ENCODE data around the gene SUPV3L1. TPM values are rescaled to one million over a fixed set of nuclear protein-coding genes. Genes with fewer than 3 reads are reported as not detected.
"Not testable (repeated sequence)": the region's sequence is repeated elsewhere in the genome, so short reads cannot be mapped to it uniquely, and the experiment has no call there.

Gene SUPV3L1
- total and polyA plus RNA-seq, 2 donors = 26.0 to 76.7 TPM

- 92% methylated on average over 11 of the region's 11 CpGs for WGBS
- Histone ChIP-seq H3K27ac (ENCODE audit: low read depth in 1 of 2, low read length in 1 of 2) (no peak overlapping the region), H3K9me3 (ENCODE audit: control insufficient read depth in 2 of 2, insufficient read depth in 1 of 2, low read length in 1 of 2) (no peaks in the 10 kb centered on the region), H3K27me3 (ENCODE audit: control insufficient read depth in 2 of 2, insufficient read depth in 1 of 2, low read length in 1 of 2) (no peaks in the 10 kb centered on the region), H3K4me3 (ENCODE audit: low read length in 2 of 2) (no peak overlapping the region), H3K36me3 (ENCODE audit: control insufficient read depth in 2 of 2, insufficient read depth in 2 of 2, low read length in 1 of 2) (peaks cover 54 to 64% of the 10 kb centered on the region in 2 donors), H3K4me1 (ENCODE audit: control insufficient read depth in 2 of 2, insufficient read depth in 2 of 2, low read length in 2 of 2) (peaks cover 0 to 5% of the 10 kb centered on the region in 2 donors)
- no peak for DNase-seq (ENCODE audit: low read depth in 6 of 9, low spot score in 9 of 9)
Measured at GRCh38 chr10:69242040-69242851, 62.2 kb downstream of the SUPV3L1 start.

DNA sequence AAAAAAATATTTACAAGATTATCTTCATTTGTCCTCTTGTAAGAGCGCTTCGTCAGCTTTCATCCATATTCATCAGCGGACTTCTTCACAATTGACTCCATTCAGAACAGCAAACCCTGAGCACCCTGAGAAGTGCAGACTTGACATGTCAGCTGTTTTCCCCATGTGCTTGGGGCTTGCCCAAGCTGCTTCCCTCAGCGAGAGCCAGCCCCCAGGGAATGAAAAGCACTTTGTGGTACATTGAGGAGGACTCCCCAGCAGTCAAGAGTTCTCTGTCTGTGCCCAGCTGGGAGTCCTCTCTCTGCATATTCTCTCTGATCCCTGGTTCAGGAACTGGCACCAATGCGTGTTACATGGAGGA lies 62.8 kb downstream of the SUPV3L1 start:
- H3K9me3 ChIP-seq (ENCODE audit: control insufficient read depth in 2 of 2, insufficient read depth in 1 of 2, low read length in 1 of 2) = no peaks in the 10 kb centered on the region
- H3K4me3 ChIP-seq (ENCODE audit: low read length in 2 of 2) = no peak overlapping the region
- peaks cover 60 to 70% of the 10 kb centered on the region in 2 donors for H3K36me3 ChIP-seq (ENCODE audit: control insufficient read depth in 2 of 2, insufficient read depth in 2 of 2, low read length in 1 of 2)
- H3K4me1 ChIP-seq (ENCODE audit: control insufficient read depth in 2 of 2, insufficient read depth in 2 of 2, low read length in 2 of 2) = peaks cover 0 to under 1% of the 10 kb centered on the region in 2 donors
- WGBS = 95% methylated on average over 5 of the region's 5 CpGs
- H3K27ac ChIP-seq (ENCODE audit: low read depth in 1 of 2, low read length in 1 of 2) = no peak overlapping the region
- H3K27me3 ChIP-seq (ENCODE audit: control insufficient read depth in 2 of 2, insufficient read depth in 1 of 2, low read length in 1 of 2) = no peaks in the 10 kb centered on the region
- no peak for DNase-seq (ENCODE audit: low read depth in 6 of 9, low spot score in 9 of 9)

- H3K4me3 ChIP-seq (ENCODE audit: low read length in 2 of 2) = no peak overlapping the region
- no peak for DNase-seq (ENCODE audit: low read depth in 6 of 9, low spot score in 9 of 9)
- peaks cover 63 to 79% of the 10 kb centered on the region in 2 donors for H3K36me3 ChIP-seq (ENCODE audit: control insufficient read depth in 2 of 2, insufficient read depth in 2 of 2, low read length in 1 of 2)
- WGBS = 98% methylated on average over 10 of the region's 10 CpGs
- no peaks in the 10 kb centered on the region for H3K27me3 ChIP-seq (ENCODE audit: control insufficient read depth in 2 of 2, insufficient read depth in 1 of 2, low read length in 1 of 2)
- H3K9me3 ChIP-seq (ENCODE audit: control insufficient read depth in 2 of 2, insufficient read depth in 1 of 2, low read length in 1 of 2) = no peaks in the 10 kb centered on the region
- no peak overlapping the region for H3K27ac ChIP-seq (ENCODE audit: low read depth in 1 of 2, low read length in 1 of 2)
- no peaks in the 10 kb centered on the region for H3K4me1 ChIP-seq (ENCODE audit: control insufficient read depth in 2 of 2, insufficient read depth in 2 of 2, low read length in 2 of 2)
Measured at GRCh38 chr10:69243817-69244216, 63.8 kb downstream of the SUPV3L1 start.

- peaks cover 64 to 73% of the 10 kb centered on the region in 2 donors for H3K36me3 ChIP-seq (ENCODE audit: control insufficient read depth in 2 of 2, insufficient read depth in 2 of 2, low read length in 1 of 2)
- no peaks in the 10 kb centered on the region for H3K27me3 ChIP-seq (ENCODE audit: control insufficient read depth in 2 of 2, insufficient read depth in 1 of 2, low read length in 1 of 2)
- H3K27ac ChIP-seq (ENCODE audit: low read depth in 1 of 2, low read length in 1 of 2) = no peak overlapping the region
- no peaks in the 10 kb centered on the region for H3K9me3 ChIP-seq (ENCODE audit: control insufficient read depth in 2 of 2, insufficient read depth in 1 of 2, low read length in 1 of 2)
- WGBS = 96% methylated on average over 5 of the region's 5 CpGs
- no peak overlapping the region for H3K4me3 ChIP-seq (ENCODE audit: low read length in 2 of 2)
- no peaks in the 10 kb centered on the region for H3K4me1 ChIP-seq (ENCODE audit: control insufficient read depth in 2 of 2, insufficient read depth in 2 of 2, low read length in 2 of 2)
- no peak for DNase-seq (ENCODE audit: low read depth in 6 of 9, low spot score in 9 of 9)
Measured at GRCh38 chr10:69246036-69246435, 66.0 kb downstream of the SUPV3L1 start.

GRCh38 chr10:69246581-69247312 lies 66.7 kb downstream of the SUPV3L1 start:
- Histone ChIP-seq H3K27me3 (ENCODE audit: control insufficient read depth in 2 of 2, insufficient read depth in 1 of 2, low read length in 1 of 2) (no peaks in the 10 kb centered on the region), H3K4me1 (ENCODE audit: control insufficient read depth in 2 of 2, insufficient read depth in 2 of 2, low read length in 2 of 2) (no peaks in the 10 kb centered on the region), H3K4me3 (ENCODE audit: low read length in 2 of 2) (no peak overlapping the region), H3K36me3 (ENCODE audit: control insufficient read depth in 2 of 2, insufficient read depth in 2 of 2, low read length in 1 of 2) (peaks cover 64 to 68% of the 10 kb centered on the region in 2 donors), H3K9me3 (ENCODE audit: control insufficient read depth in 2 of 2, insufficient read depth in 1 of 2, low read length in 1 of 2) (no peaks in the 10 kb centered on the region), H3K27ac (ENCODE audit: low read depth in 1 of 2, low read length in 1 of 2) (no peak overlapping the region)
- no peak for DNase-seq (ENCODE audit: low read depth in 6 of 9, low spot score in 9 of 9)
- WGBS = 90% methylated on average over 14 of the region's 14 CpGs

DNA sequence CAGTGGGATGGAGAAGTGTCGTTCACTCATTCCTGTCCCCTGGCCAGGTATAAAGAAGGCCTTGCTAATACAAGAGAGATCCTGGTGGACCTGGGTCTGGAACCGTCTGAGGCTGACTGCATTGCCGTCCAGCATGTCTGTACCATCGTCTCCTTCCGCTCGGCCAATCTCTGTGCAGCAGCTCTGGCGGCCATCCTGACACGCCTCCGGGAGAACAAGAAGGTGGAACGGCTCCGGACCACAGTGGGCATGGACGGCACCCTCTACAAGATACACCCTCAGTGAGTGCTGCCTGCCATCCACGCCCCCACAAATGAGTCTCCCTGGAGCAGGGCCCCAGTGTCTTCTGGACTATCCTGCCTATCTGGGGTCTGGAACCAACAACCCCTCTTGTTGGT lies 67.3 kb downstream of the SUPV3L1 start:
- H3K4me1 ChIP-seq (ENCODE audit: control insufficient read depth in 2 of 2, insufficient read depth in 2 of 2, low read length in 2 of 2) = no peaks in the 10 kb centered on the region
- no peak overlapping the region for H3K4me3 ChIP-seq (ENCODE audit: low read length in 2 of 2)
- WGBS = 97% methylated on average over 13 of the region's 13 CpGs
- DNase-seq (ENCODE audit: low read depth in 6 of 9, low spot score in 9 of 9) = no peak
- no peaks in the 10 kb centered on the region for H3K27me3 ChIP-seq (ENCODE audit: control insufficient read depth in 2 of 2, insufficient read depth in 1 of 2, low read length in 1 of 2)
- no peaks in the 10 kb centered on the region for H3K9me3 ChIP-seq (ENCODE audit: control insufficient read depth in 2 of 2, insufficient read depth in 1 of 2, low read length in 1 of 2)
- H3K27ac ChIP-seq (ENCODE audit: low read depth in 1 of 2, low read length in 1 of 2) = no peak overlapping the region
- H3K36me3 ChIP-seq (ENCODE audit: control insufficient read depth in 2 of 2, insufficient read depth in 2 of 2, low read length in 1 of 2) = peaks cover 64 to 67% of the 10 kb centered on the region in 2 donors

GRCh38 chr10:69248117-69248730 lies 68.2 kb downstream of the SUPV3L1 start:
- DNase-seq (ENCODE audit: low read depth in 6 of 9, low spot score in 9 of 9) = no peak
- no peak overlapping the region for H3K27ac ChIP-seq (ENCODE audit: low read depth in 1 of 2, low read length in 1 of 2)
- peaks cover 66 to 67% of the 10 kb centered on the region in 2 donors for H3K36me3 ChIP-seq (ENCODE audit: control insufficient read depth in 2 of 2, insufficient read depth in 2 of 2, low read length in 1 of 2)
- WGBS = 96% methylated on average over 24 of the region's 24 CpGs
- H3K4me1 ChIP-seq (ENCODE audit: control insufficient read depth in 2 of 2, insufficient read depth in 2 of 2, low read length in 2 of 2) = no peaks in the 10 kb centered on the region
- no peak overlapping the region for H3K4me3 ChIP-seq (ENCODE audit: low read length in 2 of 2)
- H3K9me3 ChIP-seq (ENCODE audit: control insufficient read depth in 2 of 2, insufficient read depth in 1 of 2, low read length in 1 of 2) = no peaks in the 10 kb centered on the region
- no peaks in the 10 kb centered on the region for H3K27me3 ChIP-seq (ENCODE audit: control insufficient read depth in 2 of 2, insufficient read depth in 1 of 2, low read length in 1 of 2)

- H3K36me3 ChIP-seq (ENCODE audit: control insufficient read depth in 2 of 2, insufficient read depth in 2 of 2, low read length in 1 of 2) = peaks cover 56 to 61% of the 10 kb centered on the region in 2 donors
- no peak overlapping the region for H3K4me3 ChIP-seq (ENCODE audit: low read length in 2 of 2)
- 98% methylated on average over 14 of the region's 14 CpGs for WGBS
- H3K27me3 ChIP-seq (ENCODE audit: control insufficient read depth in 2 of 2, insufficient read depth in 1 of 2, low read length in 1 of 2) = no peaks in the 10 kb centered on the region
- H3K9me3 ChIP-seq (ENCODE audit: control insufficient read depth in 2 of 2, insufficient read depth in 1 of 2, low read length in 1 of 2) = no peaks in the 10 kb centered on the region
- no peak for DNase-seq (ENCODE audit: low read depth in 6 of 9, low spot score in 9 of 9)
- no peaks in the 10 kb centered on the region for H3K4me1 ChIP-seq (ENCODE audit: control insufficient read depth in 2 of 2, insufficient read depth in 2 of 2, low read length in 2 of 2)
- no peak overlapping the region for H3K27ac ChIP-seq (ENCODE audit: low read depth in 1 of 2, low read length in 1 of 2)
Measured at GRCh38 chr10:69250041-69250440, 70.0 kb downstream of the SUPV3L1 start.

DNA sequence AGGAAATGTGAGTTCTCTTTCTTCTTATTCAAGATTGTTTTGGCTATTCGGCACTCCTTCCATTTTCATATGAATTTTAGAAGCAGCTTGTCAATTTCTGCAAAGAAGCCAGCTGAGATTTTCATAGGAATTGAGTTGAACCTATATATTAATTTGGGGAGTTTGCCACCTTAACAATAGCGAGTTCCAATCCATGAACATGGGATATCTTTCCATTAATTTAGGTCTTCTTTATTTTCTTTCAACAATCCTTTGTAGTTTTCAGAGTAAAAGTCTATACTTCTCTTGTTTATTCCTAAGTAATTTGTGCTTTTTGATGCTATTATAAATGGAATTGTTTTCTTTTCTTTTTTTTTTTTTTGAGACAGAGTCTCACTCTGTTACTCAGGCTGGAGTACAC lies 71.4 kb downstream of the SUPV3L1 start:
- DNase-seq (ENCODE audit: low read depth in 6 of 9, low spot score in 9 of 9); H3K4me3 ChIP-seq (ENCODE audit: low read length in 2 of 2); H3K4me1 ChIP-seq (ENCODE audit: control insufficient read depth in 2 of 2, insufficient read depth in 2 of 2, low read length in 2 of 2); H3K27me3 ChIP-seq (ENCODE audit: control insufficient read depth in 2 of 2, insufficient read depth in 1 of 2, low read length in 1 of 2); H3K9me3 ChIP-seq (ENCODE audit: control insufficient read depth in 2 of 2, insufficient read depth in 1 of 2, low read length in 1 of 2); H3K27ac ChIP-seq (ENCODE audit: low read depth in 1 of 2, low read length in 1 of 2): not testable (repeated sequence)
- peaks cover 46 to 54% of the 10 kb centered on the region in 2 donors for H3K36me3 ChIP-seq (ENCODE audit: control insufficient read depth in 2 of 2, insufficient read depth in 2 of 2, low read length in 1 of 2)
- WGBS = over 99% methylated on average over 2 of the region's 2 CpGs

Measured in thymus (tissue), 11 donors.